Activated CD4-positive, alpha-beta memory T cell treated with anti-CD3 and anti-CD28 coated beads for 36 hours (primary cell): ENCODE results near the gene AACS. TPM values are rescaled to one million over a fixed set of nuclear protein-coding genes. Genes with fewer than 3 reads are reported as not detected.
"Not testable (repeated sequence)": the region's sequence is repeated elsewhere in the genome, so short reads cannot be mapped to it uniquely, and the experiment has no call there.

Experiments
- CTCF ChIA-PET: fragments of 350-600 bp; sonication (Branson Sonifier 250); formaldehyde crosslinking; loops from one replicate; lab custom pipeline; 2021; ENCODE audit warnings: antibody characterized with exemption, inconsistent platforms; lab: Charles Lee
- POLR2A ChIA-PET: fragments of 350-600 bp; sonication (Branson Sonifier 250); formaldehyde crosslinking; loops from one replicate; lab custom pipeline; 2021; ENCODE audit warnings: antibody characterized with exemption; lab: Charles Lee
- DNase-seq: peaks from one replicate; pipeline ENCODE4 v3.0.0-alpha.2; 2020
- H3K27ac Mint-ChIP-seq: one replicate; pipeline ENCODE4 v1.8.0; 2021; ENCODE audit warnings: mixed read lengths
- H3K27me3 Mint-ChIP-seq: one replicate; pipeline ENCODE4 v1.8.0; 2021; ENCODE audit warnings: mixed read lengths
- H3K36me3 Mint-ChIP-seq: one replicate; pipeline ENCODE4 v1.8.0; 2021; ENCODE audit warnings: mixed read lengths
- H3K4me1 Mint-ChIP-seq: one replicate; pipeline ENCODE4 v1.8.0; 2021; ENCODE audit warnings: low read depth, mixed read lengths
- H3K4me3 Mint-ChIP-seq: one replicate; pipeline ENCODE4 v1.8.0; 2021; ENCODE audit warnings: mild to moderate bottlenecking, mixed read lengths
- H3K9me3 Mint-ChIP-seq: one replicate; pipeline ENCODE4 v1.8.0; 2021; ENCODE audit warnings: mixed read lengths
- intact Hi-C: fragments of 100-400 bp; cut with micrococcal nuclease; formaldehyde crosslinking; loops from one replicate; pipeline ENCODE4 v1.15.1; 2023
- total RNA-seq, 2 experiments: library from RNA; stranded (reverse); gene quantifications; one replicate each; pipeline ENCODE4 v1.2.3, GENCODE V29; 2021

AACS gene
- total RNA-seq, 2 experiments from 2014 or later: 17.3 to 17.6 TPM

- H3K27me3 Mint-ChIP-seq, intact Hi-C loops, H3K36me3 Mint-ChIP-seq, DNase-seq, POLR2A ChIA-PET, H3K27ac Mint-ChIP-seq, H3K4me3 Mint-ChIP-seq, CTCF ChIA-PET, H3K9me3 Mint-ChIP-seq, H3K4me1 Mint-ChIP-seq: not testable (repeated sequence)
These were observed 33.8 kb upstream of the AACS start for GRCh38 chr12:125031471-125031870.

DNA sequence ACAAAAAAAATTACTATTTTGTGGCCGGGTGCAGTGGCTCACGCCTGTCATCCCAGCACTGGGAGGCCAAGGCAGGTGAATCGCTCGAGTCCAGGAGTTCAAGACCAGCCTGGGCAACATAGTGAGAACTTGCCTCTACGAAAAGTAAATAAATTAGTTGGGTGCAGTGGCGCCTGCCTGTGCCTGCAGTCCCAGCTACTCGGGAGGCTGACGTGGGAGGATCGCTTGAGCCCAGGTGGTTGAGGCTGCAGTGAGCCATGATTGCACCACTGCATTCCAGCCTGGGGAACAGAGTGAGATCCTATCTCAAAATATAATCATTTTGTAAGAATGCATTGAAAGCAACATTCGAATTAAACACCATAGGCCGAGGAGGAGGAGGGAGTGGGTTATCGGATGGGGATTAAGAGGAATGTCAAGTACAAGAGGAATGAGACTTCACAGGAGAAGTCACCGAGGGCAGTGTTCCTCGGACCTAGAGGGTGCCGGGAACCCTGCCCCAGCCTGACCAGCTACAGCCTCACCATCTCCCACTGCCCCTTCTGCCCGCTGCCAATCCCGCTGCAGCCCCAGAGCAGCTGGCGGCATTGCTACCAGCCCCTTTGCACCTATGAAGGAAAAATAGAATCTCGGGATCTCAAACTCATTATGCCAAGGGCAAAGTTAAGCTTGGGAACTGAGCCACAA, 32.6 kb upstream of the AACS start:
- CTCF ChIA-PET: no interaction called here
- H3K4me3 Mint-ChIP-seq: no peak overlapping the region
- POLR2A ChIA-PET: no interaction called here
- H3K36me3 Mint-ChIP-seq: peaks cover 4% of the 10 kb centered on the region
- no peak overlapping the region for H3K27ac Mint-ChIP-seq
- no peak for DNase-seq
- H3K9me3 Mint-ChIP-seq: peaks cover 4% of the 10 kb centered on the region
- no peaks in the 10 kb centered on the region for H3K27me3 Mint-ChIP-seq
- intact Hi-C loops: no loop called here
- H3K4me1 Mint-ChIP-seq: no peaks in the 10 kb centered on the region

DNA sequence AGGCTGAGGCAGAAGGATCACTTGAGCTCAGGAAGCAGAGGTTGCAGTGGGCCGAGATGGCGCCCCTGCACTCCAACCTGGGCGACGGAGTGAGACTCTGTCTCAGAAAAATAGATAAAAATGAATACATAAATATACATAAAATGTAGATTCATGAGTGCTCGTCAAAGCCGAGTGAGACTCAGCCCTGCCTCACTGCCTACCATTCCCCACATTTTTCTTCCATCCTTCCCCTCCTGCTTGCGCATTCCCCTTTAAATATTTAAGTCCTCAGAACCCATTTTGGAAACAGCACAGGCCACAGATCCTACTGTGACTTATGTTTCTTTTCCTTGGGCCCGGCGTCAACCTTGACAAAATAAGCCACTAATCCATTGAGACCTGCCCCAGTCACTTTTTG, 31.9 kb upstream of the AACS start:
- Mint-ChIP-seq H3K9me3 (peaks cover 4% of the 10 kb centered on the region), H3K36me3 (peaks cover 4% of the 10 kb centered on the region), H3K27me3 (no peaks in the 10 kb centered on the region), H3K27ac (no peak overlapping the region), H3K4me1 (no peaks in the 10 kb centered on the region), H3K4me3 (no peak overlapping the region)
- intact Hi-C loops: no loop called here
- ChIA-PET CTCF (no interaction called here), POLR2A (no interaction called here)
- no peak for DNase-seq

GRCh38 chr12:125038976-125039625, 26.1 kb upstream of the AACS start:
- POLR2A ChIA-PET: no interaction called here
- no peak for DNase-seq
- Mint-ChIP-seq H3K4me1 (no peaks in the 10 kb centered on the region), H3K9me3 (peaks cover 4% of the 10 kb centered on the region), H3K4me3 (no peak overlapping the region), H3K36me3 (peaks cover 4% of the 10 kb centered on the region), H3K27ac (no peak overlapping the region), H3K27me3 (no peaks in the 10 kb centered on the region)
- intact Hi-C loops: no loop called here
- CTCF ChIA-PET: no interaction called here

DNA sequence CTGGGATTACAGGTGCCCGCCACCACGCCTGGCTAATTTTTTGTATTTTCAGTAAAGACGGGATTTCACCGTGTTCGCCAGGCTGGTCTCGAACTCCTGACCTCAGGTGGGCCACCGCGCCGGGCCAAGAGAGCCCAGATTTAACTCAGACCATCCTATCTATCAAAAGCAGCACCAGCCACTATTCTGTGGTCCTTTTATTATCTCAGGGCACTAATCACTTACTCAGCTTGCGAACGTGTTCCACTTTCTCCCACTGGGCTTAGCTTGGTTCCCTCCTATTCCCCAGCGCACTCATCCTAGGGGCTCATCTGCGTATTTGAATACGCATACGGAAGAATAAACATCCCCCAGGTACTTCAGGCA, 16.2 kb upstream of the AACS start:
- intact Hi-C loops: loop anchor here (1.0 kb wide), 2 partner anchors 16 to 56 kb away; partner anchors contain the start of genes AACS and BRI3BP
- Mint-ChIP-seq H3K27me3 (no peaks in the 10 kb centered on the region), H3K36me3 (no peaks in the 10 kb centered on the region), H3K9me3 (no peaks in the 10 kb centered on the region), H3K4me3 (peak overlapping the region; percentile 79), H3K4me1 (peaks cover 5% of the 10 kb centered on the region), H3K27ac (peak overlapping the region; percentile 38)
- ChIA-PET CTCF (interaction anchor here (1.0 kb wide), 1 partner anchor 16 kb away, joined by 3 read pairs; no protein-coding TSS in a partner anchor), POLR2A (interaction anchor here (1.2 kb wide), 1 partner anchor 15 kb away, joined by 5 read pairs; no protein-coding TSS in a partner anchor)
- DNase-seq: no peak

GRCh38 chr12:125050446-125050845, 14.8 kb upstream of the AACS start:
- Mint-ChIP-seq H3K27me3 (no peaks in the 10 kb centered on the region), H3K4me1 (peaks cover 5% of the 10 kb centered on the region), H3K4me3 (peak overlapping the region; percentile 3), H3K9me3 (no peaks in the 10 kb centered on the region), H3K36me3 (no peaks in the 10 kb centered on the region), H3K27ac (no peak overlapping the region)
- intact Hi-C loops: no loop called here
- DNase-seq: no peak
- ChIA-PET CTCF (no interaction called here), POLR2A (no interaction called here)

- no peaks in the 10 kb centered on the region for H3K36me3 Mint-ChIP-seq
- no peak for DNase-seq
- no peak overlapping the region for H3K4me3 Mint-ChIP-seq
- no peak overlapping the region for H3K27ac Mint-ChIP-seq
- ChIA-PET CTCF (no interaction called here), POLR2A (no interaction called here)
- intact Hi-C loops: no loop called here
- H3K27me3 Mint-ChIP-seq: no peaks in the 10 kb centered on the region
- peaks cover 5% of the 10 kb centered on the region for H3K4me1 Mint-ChIP-seq
- H3K9me3 Mint-ChIP-seq: no peaks in the 10 kb centered on the region
These were observed 14.4 kb upstream of the AACS start for GRCh38 chr12:125050868-125051267.

- Mint-ChIP-seq H3K9me3 (no peaks in the 10 kb centered on the region), H3K4me1 (peaks cover 5% of the 10 kb centered on the region), H3K27ac (no peak overlapping the region), H3K4me3 (no peak overlapping the region), H3K36me3 (no peaks in the 10 kb centered on the region), H3K27me3 (peaks cover 9% of the 10 kb centered on the region)
- ChIA-PET POLR2A (no interaction called here), CTCF (no interaction called here)
- intact Hi-C loops: no loop called here
- DNase-seq: no peak
These were observed 11.4 kb upstream of the AACS start for GRCh38 chr12:125053821-125054220.

GRCh38 chr12:125055591-125055990, 9.6 kb upstream of the AACS start:
- peaks cover 12% of the 10 kb centered on the region for H3K27me3 Mint-ChIP-seq
- no peak overlapping the region for H3K27ac Mint-ChIP-seq
- no peak overlapping the region for H3K4me3 Mint-ChIP-seq
- H3K9me3 Mint-ChIP-seq: no peaks in the 10 kb centered on the region
- no peaks in the 10 kb centered on the region for H3K36me3 Mint-ChIP-seq
- CTCF ChIA-PET: no interaction called here
- POLR2A ChIA-PET: no interaction called here
- H3K4me1 Mint-ChIP-seq: no peaks in the 10 kb centered on the region
- intact Hi-C loops: no loop called here
- no peak for DNase-seq

DNA sequence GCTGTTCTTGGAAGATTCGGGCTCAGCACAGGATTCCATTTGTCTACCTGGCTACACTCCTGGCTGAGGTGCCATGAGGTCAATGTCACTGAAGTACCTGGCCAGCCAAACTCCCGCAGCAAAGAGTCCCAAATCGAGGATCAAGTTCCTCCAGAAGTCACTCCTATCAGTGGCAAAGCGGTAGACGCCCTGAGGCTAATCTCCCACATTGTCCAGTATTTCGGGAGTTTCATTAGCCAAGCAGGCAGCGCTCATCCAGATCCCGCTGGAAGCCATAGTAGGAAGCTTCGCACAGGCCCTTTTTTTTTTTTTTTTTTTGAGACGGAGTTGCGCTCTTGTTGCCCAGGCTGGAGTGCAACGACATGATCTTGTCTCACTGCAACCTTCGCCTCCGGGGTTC, 8.9 kb upstream of the AACS start:
- H3K4me3 Mint-ChIP-seq: no peak overlapping the region
- CTCF ChIA-PET: no interaction called here
- intact Hi-C loops: no loop called here
- no peaks in the 10 kb centered on the region for H3K9me3 Mint-ChIP-seq
- no peak overlapping the region for H3K27ac Mint-ChIP-seq
- POLR2A ChIA-PET: no interaction called here
- no peaks in the 10 kb centered on the region for H3K4me1 Mint-ChIP-seq
- peaks cover 12% of the 10 kb centered on the region for H3K27me3 Mint-ChIP-seq
- no peaks in the 10 kb centered on the region for H3K36me3 Mint-ChIP-seq
- no peak for DNase-seq

DNA sequence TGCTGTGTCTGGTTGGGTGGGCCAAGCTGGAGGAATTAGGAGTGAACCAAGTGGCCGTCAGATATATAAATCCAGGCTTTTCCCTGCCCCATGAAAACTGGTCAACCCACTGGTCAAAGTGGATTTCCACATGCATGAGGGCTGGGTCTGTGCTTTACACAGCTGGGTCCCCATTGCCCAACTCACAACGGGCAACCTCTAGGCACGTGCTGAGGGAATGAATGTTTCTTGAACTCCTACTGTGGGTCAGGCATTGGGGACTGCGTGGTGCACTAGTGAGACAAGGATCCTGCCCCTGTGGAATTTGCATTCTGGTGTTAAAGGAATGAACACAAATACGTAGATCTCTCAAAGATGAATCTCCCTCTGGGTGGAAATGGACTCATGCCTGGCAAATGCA, 7.5 kb upstream of the AACS start:
- POLR2A ChIA-PET: no interaction called here
- no peak for DNase-seq
- CTCF ChIA-PET: no interaction called here

DNA sequence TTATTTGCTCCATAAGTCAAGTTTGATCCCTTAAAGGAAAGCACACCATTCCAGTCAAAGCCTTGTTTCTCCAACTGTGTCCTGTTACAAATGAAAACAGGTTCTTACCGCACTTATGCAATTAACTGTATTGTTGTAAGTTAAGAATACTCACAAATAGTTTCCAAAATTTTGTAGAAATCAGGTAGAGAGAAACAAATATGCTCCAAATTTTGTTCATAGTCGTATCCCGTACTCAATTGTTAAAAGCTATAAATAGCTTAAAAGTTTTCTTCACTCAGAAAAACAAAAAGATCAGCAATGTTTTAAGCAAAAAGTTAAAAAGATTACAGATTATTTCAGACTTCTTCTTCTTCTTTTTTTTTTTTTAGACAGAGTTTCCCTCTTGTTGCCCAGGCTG, 4.0 kb upstream of the AACS start:
- Mint-ChIP-seq H3K27me3 (peaks cover 13% of the 10 kb centered on the region), H3K4me1 (peaks cover 8% of the 10 kb centered on the region), H3K4me3 (no peak overlapping the region), H3K9me3 (no peaks in the 10 kb centered on the region), H3K36me3 (no peaks in the 10 kb centered on the region), H3K27ac (no peak overlapping the region)
- POLR2A ChIA-PET: no interaction called here
- no peak for DNase-seq
- intact Hi-C loops: no loop called here
- CTCF ChIA-PET: no interaction called here

More for the DNA sequence above, 7.5 kb upstream of the AACS start:
- Mint-ChIP-seq H3K36me3 (no peaks in the 10 kb centered on the region), H3K9me3 (no peaks in the 10 kb centered on the region), H3K27me3 (peaks cover 12% of the 10 kb centered on the region), H3K4me1 (no peaks in the 10 kb centered on the region), H3K4me3 (no peak overlapping the region), H3K27ac (no peak overlapping the region)
- intact Hi-C loops: no loop called here

- POLR2A ChIA-PET, H3K4me3 Mint-ChIP-seq, CTCF ChIA-PET, H3K36me3 Mint-ChIP-seq, H3K27ac Mint-ChIP-seq, H3K9me3 Mint-ChIP-seq, intact Hi-C loops, DNase-seq, H3K27me3 Mint-ChIP-seq: not testable (repeated sequence)
- peaks cover 18% of the 10 kb centered on the region for H3K4me1 Mint-ChIP-seq
These were observed 1.7 kb upstream of the AACS start for GRCh38 chr12:125063522-125063921.
